ENCODE measurements around the gene GPR156. TPM values are rescaled to one million over a fixed set of nuclear protein-coding genes. Genes with fewer than 3 reads are reported as not detected.
"Not testable (repeated sequence)": the region's sequence is repeated elsewhere in the genome, so short reads cannot be mapped to it uniquely, and the experiment has no call there.

GPR156 gene
- total RNA-seq, 1 donor from 2014 or later: 0.42 TPM

- no peak for DNase-seq (ENCODE audit: low spot score)
Observed at GRCh38 chr3:120163026-120163425, 122.0 kb downstream of the GPR156 start.

DNA sequence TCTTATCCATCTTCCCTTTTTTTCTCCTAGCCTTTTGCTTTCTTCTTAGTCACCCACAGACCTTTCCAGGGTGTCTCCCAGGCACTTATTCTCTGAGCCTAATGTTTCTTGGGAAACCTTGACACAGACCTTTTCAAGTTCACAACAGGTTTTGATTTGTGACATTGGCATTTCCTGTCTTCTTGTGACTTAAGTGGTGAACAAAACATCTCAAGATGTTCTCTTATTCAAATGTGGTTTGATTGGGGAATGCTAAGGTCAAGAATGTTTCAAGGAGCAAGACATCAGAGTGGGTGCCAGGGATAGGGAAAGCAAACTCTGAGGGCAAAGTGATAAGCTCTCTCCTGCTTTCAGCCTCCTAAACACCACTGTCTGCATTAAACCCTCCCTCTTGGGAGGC is 122.6 kb downstream of the GPR156 start:
- DNase-seq (ENCODE audit: low spot score): no peak

GRCh38 chr3:120161902-120162301 is 123.1 kb downstream of the GPR156 start:
- no peak for DNase-seq (ENCODE audit: low spot score)

- DNase-seq (ENCODE audit: low spot score): no peak
Observed at GRCh38 chr3:120160050-120160449, 125.0 kb downstream of the GPR156 start.

GRCh38 chr3:120157681-120158080 is 127.3 kb downstream of the GPR156 start:
- no peak for DNase-seq (ENCODE audit: low spot score)

- no peak for DNase-seq (ENCODE audit: low spot score)
Observed at GRCh38 chr3:120157113-120157512, 127.9 kb downstream of the GPR156 start.

- no peak for DNase-seq (ENCODE audit: low spot score)
Observed at GRCh38 chr3:120156699-120157098, 128.3 kb downstream of the GPR156 start.

DNA sequence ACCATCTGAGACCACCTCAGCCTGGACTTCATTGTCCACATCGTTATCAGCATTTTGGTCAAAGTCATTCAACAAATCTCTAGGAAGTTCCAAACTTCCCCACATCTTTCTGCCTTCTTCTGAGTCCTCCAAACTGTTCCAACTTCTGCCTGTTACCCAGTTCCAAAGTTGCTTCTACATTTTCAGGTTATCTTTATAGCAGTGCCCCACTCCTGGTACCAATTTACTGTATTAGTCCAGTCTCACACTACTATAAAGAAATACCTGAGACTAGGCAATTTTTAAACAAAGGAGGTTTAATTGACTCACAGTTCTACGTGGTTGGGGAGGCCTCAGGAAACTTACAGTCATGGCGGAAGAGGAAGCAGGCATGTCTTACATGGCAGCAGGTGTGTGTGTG is 129.3 kb downstream of the GPR156 start:
- not testable (repeated sequence) for DNase-seq (ENCODE audit: low spot score)

DNA sequence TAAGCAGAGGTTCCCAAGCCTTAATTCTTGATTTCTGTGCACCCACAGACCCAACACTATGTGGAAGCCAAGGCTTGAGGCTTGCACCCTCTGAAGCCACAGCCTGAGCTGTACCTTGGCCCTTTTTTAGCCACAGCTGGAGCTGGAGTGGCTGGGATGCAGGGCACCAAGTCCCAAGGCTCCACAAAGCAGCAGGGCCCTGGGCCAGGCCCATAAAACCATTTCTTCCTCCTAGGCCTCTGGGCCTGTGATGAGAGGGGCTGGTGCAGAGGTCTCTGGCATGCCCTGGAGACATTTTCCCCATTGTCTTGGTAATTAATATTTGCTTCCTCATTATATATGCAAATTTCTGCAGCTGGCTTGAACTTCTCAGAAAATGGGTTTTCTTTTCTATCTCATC is 129.9 kb downstream of the GPR156 start:
- DNase-seq (ENCODE audit: low spot score): no peak

DNA sequence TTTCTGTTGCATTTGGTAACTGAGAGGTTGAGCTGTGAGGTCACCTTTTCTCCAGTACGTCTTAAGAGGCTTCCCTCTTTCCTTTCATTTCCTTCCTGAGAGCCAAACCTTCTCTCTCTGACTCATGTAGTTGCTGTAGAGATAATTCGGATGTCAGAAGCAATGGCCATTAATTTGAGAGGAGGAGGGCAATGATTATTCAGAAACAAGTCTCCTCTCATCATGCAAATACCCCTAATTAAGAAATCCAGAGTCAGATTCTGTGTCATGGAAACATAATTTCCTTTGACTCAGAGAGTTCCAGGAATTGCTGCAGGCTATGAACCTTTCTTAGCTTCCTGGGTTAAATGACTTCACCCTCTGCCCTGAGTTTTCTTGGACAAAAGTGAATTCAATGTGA is 131.7 kb downstream of the GPR156 start:
- no peak for DNase-seq (ENCODE audit: low spot score)

DNA sequence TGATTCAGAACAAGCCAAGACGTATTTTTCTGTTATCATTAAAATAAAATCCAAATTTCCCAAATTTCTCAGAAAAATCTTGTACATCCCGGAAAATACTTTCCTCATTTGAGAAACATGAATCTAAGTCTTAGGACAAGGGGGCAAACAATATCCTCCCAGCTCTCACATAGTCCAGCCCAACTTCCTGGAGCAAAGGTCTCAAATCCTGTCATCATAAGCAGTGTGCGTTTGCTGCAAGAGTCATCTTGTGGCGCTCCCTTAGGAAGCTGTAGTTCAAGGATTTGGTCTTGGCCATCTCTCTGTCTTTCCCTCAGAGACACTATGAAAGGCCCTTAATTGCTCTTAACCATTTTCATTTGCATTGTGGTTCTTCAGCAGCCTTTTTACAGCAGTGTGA is 133.2 kb downstream of the GPR156 start:
- no peak for DNase-seq (ENCODE audit: low spot score)

GRCh38 chr3:120148187-120148949 is 136.7 kb downstream of the GPR156 start:
- no peak for DNase-seq (ENCODE audit: low spot score)

- DNase-seq (ENCODE audit: low spot score): no peak
Observed at GRCh38 chr3:120147072-120147871, 137.8 kb downstream of the GPR156 start.

DNA sequence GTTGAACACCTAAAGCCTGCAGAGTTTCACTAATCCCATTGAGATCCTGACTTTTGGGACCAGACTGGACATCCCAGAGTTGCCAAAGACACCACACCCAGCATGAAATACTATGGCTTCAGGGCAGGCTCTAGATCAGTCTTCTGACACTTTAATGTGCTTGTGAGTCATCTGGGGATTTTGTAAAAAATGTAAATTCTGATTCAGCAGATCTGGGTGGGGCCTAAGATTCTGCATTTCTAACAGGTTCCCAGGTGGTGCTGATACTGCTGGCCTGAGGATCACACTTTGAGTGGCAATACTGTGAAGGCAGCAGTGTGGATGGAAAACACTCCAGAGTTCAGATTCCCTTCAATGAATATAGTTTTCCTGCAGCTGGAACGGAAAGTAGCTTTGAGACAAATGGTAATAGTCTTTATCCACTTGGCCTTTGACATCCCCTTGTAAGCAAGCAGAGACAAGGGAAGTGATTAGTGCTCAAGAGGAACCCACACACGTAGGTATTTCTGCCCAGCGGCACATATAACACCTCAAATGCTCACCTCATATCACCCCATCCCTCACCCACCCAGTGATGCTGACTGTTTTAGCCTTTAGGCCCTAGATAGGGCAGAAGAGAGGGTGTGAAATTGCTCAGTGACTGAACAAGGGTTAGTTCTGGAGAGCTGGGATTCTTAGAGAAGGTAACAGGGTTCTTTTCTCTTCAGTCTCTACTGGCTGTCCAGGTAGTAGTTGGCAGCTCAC is 139.3 kb downstream of the GPR156 start:
- DNase-seq (ENCODE audit: low spot score): no peak

DNA sequence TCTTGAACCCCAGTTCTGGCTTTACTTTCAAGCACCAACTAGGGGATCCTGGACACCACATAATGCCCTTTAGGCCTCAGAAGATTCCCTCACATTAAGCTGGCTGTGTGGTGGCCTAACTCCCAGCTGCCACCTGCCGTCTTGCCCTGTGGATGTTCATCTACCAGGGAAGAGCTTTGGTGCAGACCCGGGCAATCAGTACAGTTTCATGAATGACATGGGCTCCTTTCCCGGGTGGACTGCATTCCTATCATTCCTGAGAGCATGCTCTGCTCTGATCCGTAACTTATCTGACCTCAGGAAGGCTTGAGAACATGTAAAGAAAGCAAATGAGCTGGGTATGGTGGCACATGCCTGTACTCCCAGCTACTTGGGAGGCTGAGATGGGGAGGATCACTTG is 140.8 kb downstream of the GPR156 start:
- DNase-seq (ENCODE audit: low spot score): no peak

DNA sequence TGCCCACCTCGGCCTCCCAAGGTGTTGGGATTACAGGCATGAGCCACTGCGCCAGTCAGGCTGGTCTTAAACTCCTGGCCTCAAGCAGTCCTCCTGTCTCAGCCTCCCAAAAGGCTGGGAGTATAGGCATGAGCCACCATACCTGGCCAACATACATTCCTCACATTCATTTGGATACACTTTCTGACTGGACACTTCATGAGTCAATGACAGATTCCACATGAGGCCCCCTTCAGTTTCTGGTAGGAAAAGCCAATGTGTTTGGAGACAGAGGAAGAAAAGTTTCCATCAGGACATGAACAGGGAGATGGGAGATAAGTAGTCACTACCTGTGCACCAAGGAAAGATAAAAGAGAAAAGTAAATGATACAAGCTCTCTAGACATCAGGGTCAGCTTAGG is 141.3 kb downstream of the GPR156 start:
- no peak for DNase-seq (ENCODE audit: low spot score)

DNA sequence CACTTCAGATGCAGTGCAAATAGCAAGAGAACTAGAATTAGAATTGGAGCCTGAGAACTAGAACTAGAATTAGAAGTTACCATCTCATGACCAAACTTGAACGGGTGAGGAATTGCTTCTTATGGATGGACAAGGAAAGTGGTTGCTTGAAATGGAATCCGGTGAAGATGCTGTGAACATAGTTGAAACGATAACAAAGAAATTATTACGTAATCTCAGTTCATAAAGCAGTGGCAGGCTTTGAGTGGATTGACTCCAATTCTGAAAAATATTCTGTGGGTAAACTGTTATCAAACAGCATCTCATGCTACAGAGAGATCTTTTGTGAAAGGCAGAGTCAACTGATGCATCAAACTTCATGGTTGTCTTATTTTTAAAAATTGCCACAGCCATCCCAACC is 142.8 kb downstream of the GPR156 start:
- DNase-seq (ENCODE audit: low spot score): no peak

DNA sequence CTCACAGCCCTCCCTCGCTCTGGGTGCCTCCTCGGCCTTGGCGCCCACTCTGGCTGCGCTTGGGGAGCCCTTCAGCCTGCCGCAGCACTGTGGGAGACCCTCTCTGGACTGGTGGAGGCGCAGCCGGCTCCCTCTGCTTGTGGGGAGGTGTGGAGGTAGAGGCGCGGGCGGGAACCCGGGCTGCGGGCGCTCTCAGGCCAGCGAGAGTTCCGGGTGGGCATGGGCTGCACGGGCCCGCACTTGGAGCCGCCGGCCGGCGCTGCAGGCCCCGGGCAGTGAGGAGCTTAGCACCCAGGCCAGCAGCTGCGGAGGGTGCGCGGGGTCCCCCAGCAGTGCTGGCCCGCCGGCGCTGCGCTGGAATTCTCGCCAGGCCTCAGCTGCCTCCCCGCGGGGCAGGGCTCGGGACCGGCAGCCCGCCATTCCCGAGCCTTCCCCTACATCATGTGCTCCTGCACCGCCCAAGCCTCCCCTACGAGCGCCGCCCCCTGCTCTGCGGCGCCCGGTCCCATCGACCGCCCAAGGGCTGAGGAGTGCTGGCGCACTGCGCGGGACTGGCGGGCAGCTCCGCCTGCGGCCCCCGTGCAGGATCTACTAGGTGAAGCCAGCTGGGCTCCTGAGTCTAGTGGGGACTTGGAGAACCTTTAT is 144.8 kb downstream of the GPR156 start:
- no peak for DNase-seq (ENCODE audit: low spot score)

GRCh38 chr3:120139140-120139539 is 145.9 kb downstream of the GPR156 start:
- DNase-seq (ENCODE audit: low spot score): no peak

DNA sequence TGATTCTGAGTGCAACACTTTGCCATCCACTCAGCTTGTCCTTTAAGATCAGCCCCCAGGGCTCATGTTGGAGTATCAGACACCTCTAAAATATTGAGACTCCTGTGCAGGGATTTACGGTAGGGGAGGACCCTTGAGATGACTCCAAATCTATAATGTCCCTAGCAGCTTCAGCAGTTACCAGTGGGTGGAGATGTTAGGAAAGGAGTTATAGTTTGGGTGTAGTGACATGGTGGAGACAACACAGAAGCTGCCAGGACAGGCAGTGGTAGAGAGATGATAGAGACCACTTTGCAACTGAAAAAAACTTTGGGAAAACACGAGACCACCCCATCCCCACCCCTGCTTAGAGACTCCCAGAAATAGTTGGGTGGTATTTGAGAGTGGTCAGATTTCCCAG is 147.5 kb downstream of the GPR156 start:
- DNase-seq (ENCODE audit: low spot score): no peak

DNA sequence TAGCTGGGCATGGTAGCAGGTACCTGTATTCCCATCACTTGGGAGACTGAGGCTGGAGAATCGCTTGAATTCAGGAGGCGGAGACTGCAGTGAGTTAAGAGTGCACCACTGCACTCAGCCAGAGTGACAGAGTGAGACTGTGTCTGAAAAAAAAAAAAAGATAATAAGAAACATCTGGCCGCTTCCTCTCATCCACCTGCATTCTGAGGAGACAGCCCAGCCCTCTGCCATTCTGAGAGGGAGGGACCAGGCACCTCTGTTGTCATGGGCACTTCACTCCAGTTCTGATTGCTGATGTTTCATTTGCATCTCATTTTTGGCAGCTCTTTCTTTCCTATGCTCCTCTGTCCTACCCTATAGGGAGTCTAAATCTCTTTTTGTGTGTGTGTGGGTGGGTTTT is 154.4 kb downstream of the GPR156 start:
- no peak for DNase-seq (ENCODE audit: low spot score)

All from mesenteric fat pad (tissue), 1 donor.